Middle frontal gyrus (tissue), 1 donor: ENCODE results near the gene BSND.

Experiments used
- DNase-seq: peaks from one replicate; pipeline ENCODE4 v3.0.0-alpha.2; 2015; ENCODE audit warnings: low spot score; ENCODE audit errors: extremely low spot score

BSND gene

DNA sequence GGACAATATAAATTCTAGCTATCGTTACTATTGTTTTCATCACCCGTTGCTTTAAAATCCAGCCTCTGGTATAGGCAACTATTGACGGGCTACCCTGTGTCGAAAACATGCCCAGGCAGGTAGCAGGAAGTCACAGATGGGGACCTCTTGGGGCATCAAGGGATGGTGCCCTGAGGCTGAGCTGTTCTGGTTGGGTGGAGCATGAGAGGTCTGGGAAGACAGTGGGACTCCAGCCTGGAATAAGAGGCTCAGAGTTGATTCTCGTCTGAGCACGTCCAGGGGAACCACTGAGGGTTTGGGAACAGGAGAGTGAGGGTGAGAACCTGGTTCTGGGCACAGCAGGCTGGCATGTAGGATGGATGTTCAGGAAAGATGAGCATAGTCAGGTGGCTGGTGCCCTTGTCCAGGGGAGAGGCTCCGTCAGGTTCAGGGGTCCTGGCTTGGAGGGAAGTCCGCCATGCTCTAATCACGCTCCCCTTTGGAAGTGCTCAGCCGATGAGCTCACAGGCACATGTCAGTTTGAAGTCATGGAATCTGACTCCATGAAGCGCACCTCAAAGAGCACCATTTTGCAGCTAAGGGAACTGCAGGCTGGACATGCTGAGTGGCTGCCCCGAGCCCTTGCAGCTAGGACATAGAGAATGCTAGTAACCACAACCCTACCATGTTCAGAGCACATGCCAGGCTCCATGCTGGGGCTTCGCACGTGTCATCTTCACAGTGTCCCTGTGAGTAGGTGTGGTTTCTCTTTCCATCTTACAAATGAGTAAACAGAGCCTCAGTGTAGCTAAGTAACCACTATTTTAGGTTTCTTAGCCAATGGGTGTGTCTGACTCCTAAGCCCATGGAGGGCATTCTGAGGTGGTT, 61.6 kb downstream of the BSND start:
- DNase-seq = no peak

- DNase-seq = no peak
These were observed 62.4 kb downstream of the BSND start for GRCh38 chr1:55061000-55061705.
